GM19193 (cell line): ENCODE measurements around the gene MAT2A.

Source experiments
- POLR2A ChIP-seq: IDR thresholded peaks from 4 replicates; pipeline ENCODE4 v1.6.1; 2011; ENCODE audit not compliant: insufficient read depth, insufficient read length; ENCODE audit errors: extremely low read depth

Gene MAT2A

DNA sequence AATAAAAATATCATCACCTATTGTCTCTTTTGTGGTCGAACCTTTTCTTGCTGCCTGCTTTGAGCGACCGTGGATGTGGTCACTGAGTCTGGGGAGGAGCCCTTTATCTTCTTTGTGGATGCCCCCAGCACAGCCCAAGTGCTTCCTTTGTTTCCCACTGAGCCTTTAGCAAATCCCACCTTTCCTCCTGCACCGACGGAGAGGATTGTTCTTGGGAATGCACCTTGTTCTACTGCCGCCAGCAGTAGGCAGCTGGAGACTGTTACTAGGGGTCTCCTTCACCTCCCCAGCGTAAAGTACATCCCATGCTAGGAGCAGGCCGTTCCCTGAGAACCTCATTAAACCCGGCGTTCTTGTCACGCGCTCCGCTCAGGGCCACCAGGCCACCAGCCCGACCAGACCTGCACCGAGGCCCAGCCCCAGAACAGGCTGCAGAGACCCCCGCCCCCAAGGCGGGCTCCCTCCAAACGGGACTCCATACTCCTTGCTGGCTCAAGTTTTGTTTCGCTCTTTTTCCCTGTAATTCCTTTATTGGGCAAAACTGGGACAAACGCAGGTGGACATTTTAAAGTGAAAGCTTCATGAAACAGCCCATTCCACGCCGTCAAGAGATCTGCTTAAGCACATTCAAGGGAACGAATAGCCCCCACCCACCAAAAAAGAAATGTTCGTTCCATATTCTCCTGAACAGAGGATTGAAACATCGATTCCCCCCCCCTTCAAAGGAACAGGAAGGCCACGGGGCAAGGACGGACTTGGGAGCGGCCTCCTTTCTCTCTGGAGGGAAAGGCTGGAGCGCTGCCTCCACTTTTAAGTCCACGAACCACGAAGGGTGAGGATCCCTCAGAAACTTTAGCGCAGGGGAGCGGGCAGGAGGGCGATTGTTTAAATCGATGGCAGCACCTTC, 1.1 kb upstream of the MAT2A start:
- peak; percentile 32 for TF ChIP-seq POLR2A

- TF ChIP-seq POLR2A, result no peak
Measured at GRCh38 chr2:85539361-85540132, 579 bp downstream of the MAT2A start.

- TF ChIP-seq POLR2A, result no peak
Measured at GRCh38 chr2:85540133-85540648, 1.2 kb downstream of the MAT2A start.

GRCh38 chr2:85541262-85541661, 2.3 kb downstream of the MAT2A start:
- no peak for TF ChIP-seq POLR2A

GRCh38 chr2:85541753-85542457, 2.9 kb downstream of the MAT2A start:
- no peak for TF ChIP-seq POLR2A

GRCh38 chr2:85542777-85543176, 3.8 kb downstream of the MAT2A start:
- TF ChIP-seq POLR2A, result no peak

DNA sequence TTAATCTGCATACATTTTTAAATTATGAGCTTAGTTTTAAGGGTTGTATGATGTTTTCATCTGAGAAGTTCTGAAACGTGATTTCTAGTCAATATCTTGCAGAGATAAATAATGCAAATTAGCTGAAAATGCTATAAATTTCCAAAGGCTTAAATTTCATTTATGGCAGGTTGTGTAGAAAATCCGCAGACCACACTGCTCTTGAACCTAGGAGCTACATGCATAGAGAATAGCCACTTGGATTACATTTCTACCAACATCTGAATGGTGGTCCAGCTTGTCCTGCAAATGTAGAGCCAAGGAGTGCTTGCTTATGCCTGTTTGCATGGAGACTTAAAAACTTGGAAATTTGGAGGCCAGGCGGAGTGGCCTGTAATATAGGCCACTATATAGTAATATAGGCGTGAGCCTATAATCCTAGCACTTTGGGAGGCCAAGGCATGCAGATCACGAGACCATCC, 6.8 kb downstream of the MAT2A start:
- no peak for TF ChIP-seq POLR2A

DNA sequence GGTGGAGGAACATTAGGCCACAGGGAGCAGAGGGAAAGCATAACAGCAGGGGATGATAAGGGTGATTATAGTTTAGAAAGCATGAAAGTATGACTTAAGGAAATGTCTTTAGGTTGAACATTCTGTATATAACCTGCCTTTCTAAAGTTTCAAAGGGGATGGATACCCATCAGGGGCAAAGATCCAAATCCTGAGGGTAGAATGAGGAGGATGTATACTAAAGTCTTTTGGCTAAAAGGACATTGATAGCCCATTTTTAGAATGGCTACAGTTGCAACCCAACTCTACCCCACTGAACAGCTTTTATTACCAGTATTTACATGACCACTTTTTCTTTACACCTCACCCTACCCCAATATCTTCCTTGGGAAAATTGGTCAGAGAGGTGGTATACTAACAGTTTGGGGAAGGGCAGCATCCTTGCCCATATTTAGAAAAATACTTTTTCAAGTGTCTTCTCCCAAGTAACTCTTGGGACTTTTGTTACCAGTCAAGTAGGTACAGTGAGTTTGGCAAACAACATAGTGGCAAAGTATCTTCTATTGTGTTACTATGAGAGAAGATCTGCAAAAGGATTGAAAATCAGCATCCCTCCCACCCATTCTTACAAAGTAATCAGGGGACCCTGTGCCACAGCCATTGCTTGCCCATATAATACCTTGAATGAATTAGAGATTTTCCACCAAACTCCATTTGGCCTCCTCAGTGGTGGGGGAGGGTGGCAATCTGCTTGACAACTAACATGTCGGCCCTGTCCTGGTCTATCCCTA, 8.3 kb downstream of the MAT2A start:
- TF ChIP-seq POLR2A, result peak; percentile 16

GRCh38 chr2:85547859-85548607, 9.1 kb downstream of the MAT2A start:
- no peak for TF ChIP-seq POLR2A

- TF ChIP-seq POLR2A, result no peak
Measured at GRCh38 chr2:85548608-85548900, 9.6 kb downstream of the MAT2A start.

DNA sequence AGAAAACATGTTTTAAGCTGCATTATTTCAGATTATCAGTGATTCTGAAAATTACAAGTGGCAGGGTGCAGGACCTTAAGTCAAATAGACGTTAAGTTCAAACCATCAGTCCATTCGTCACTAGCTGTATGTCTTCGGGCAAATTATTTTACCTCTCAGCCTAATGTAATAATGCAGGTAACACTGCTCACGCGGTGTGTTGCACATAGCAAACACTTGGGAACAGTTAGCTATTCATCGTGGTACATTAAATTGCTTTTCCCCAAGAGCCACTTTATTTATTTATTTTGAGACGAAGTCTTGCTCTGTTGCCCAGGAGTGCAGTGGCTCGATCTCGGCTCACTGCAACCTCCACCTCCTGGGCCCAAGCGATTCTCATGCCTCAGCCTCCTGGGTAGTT, 10.1 kb downstream of the MAT2A start:
- no peak for TF ChIP-seq POLR2A

DNA sequence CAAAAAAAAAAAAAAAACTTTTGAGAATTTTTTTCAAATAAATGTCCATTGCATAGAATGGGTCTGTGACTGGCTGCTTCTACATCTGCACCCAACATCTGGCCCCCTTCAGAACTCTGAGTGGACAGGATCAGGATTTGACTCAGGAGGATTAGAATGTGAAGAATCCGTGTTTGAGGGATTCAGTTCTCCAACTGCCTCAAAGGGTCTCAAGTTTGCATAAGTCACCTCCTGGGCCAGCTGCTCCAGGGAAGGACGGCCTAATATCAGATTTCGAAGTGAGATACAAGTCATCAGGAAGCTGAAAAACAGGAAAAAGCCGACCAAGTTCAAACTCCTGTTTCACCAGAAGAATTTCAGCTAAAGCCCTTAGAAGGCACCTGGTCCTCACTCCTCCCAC, 10.9 kb downstream of the MAT2A start:
- TF ChIP-seq POLR2A, result no peak

DNA sequence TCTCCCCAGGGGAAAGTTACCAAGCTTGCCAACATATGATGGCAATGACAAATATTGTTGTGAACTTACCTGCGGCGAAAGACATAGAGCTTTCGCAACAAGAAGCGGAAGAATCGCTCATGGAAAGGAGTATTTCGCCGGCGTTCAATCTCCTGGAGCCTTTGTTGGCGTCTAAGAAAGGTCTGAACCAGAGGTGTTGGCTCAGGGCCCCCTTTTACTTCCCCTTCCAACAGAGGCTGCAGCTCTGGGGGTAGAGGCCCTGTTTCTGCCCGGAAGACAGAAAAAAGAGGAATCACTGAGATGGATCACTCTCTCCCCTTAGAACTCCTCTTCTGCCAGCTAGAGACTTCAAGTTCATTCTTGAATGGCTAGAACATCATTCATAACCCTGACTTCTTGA, 11.5 kb downstream of the MAT2A start:
- no peak for TF ChIP-seq POLR2A

GRCh38 chr2:85551698-85552678, 13.0 kb downstream of the MAT2A start:
- TF ChIP-seq POLR2A, result no peak
